Left colon (tissue), 2 donors: ENCODE results near the gene IRF2BPL. TPM values are rescaled to one million over a fixed set of nuclear protein-coding genes. Genes with fewer than 3 reads are reported as not detected.
A peak's percentile ranks its signal among the peaks of the same experiment; 100 is the strongest.

Source experiments
- ATAC-seq: fragments of 200-7000 bp; cut with Tn5 transposase; one replicate; pipeline ENCODE4 v1.9.1; 2020; ENCODE audit warnings: mild to moderate bottlenecking, moderate library complexity
- DNase-seq, 2 donors: peaks; one replicate each; pipeline ENCODE4 v3.0.0-alpha.2; 2020
- intact Hi-C, 2 donors: fragments of 100-400 bp; cut with DNase I in 1 of 2; cut with micrococcal nuclease in 1 of 2; formaldehyde crosslinking; loops; one replicate each; pipeline versions ENCODE4 v1.11.2 to v1.14.0; 2022; cut with DNase I, micrococcal nuclease
- total RNA-seq, 2 donors: library from RNA; stranded (reverse); fragmentation: NEBNext Ultra II Directional; extraction: Animal tissue kit (Norgen Biotek cat#: 25700); gene quantifications; one replicate each; pipeline ENCODE4 v1.2.1, GENCODE V29; 2021
- donor health status: DM: no; HTN: no; CAD: no.
- donor health status: DM: yes; HTN: yes; CAD: no.

Gene IRF2BPL
- total RNA-seq, 2 donors from 2014 or later = 15.5 to 25.5 TPM

DNA sequence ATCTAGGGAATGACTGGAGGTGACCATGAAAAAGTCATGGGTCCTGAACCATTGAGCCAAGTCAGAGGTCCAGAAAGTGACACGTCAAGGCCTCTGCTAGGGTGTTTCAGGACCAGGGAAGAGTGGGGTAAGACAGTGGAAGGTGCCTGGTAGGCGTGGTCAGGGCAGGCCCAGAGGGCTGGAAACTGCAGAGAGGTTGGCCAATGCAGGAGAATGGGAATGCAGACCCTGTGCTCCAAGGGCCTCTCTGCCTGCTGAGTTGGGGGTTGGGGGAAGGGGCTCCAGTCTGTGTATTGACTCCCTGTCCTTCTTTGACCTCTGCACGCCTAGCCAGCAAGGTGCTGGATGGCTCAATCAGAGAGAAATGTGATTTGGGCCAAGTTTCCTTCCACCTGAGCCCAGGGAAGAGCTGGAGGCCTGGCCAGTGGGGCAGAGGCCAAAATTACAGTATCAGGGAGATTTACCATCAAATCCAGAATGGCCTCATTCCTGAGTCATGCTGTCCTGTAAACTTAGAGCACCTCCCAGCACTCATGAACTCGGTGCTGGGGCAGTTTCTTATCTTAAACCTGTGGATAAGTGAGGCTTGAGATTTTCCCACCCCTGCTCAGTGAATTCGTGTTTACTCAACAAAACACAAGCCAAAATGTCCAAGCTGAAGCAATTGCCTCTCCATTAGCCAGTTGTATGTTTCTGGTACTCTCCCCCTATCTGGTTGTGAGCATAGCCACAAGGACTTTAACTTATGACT lies 24.4 kb downstream of the IRF2BPL start:
- DNase-seq (no peak), ATAC-seq (peak; percentile 8)
- intact Hi-C loops = no loop called here

DNA sequence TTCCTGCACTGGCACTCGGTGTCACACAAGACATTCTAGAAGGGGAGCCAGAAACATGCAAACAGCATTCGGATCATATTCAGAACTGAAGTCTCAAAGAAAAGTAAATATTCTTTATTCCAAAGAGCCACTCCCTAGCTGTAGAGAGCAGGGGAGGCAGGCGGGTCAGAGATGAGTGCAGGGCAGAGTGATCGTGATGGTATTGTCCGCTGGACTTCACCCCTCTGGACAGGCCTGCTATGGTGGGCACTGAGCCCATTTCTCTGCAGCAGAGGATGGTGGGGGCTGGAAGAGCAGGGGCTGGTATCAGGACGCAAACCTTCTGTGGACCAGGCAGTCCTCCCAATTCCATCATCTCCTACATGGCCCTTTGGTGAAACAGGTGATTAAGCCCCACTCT lies 25.6 kb downstream of the IRF2BPL start:
- intact Hi-C loops = no loop called here
- DNase-seq (no peak), ATAC-seq (peak; percentile 32)

DNA sequence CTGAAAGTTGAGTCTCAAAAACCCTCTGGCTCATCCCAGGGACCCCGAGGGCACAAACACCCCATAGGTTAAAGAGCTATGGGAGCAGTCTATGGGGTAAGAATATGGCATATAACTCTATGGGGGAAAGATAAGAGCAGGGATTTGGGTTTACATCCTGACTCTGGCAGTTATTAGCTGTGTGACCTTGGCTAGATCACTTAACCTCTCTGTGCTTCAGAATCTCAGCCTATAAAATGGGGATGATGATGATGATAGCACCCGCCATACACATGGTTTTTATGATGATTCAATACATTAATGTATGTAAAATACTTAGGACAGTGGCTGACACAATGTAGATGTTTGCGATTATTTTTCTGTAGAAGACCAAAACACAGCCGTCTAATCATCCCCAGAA lies 26.2 kb downstream of the IRF2BPL start:
- DNase-seq (no peak), ATAC-seq (no peak)
- intact Hi-C loops = no loop called here

DNA sequence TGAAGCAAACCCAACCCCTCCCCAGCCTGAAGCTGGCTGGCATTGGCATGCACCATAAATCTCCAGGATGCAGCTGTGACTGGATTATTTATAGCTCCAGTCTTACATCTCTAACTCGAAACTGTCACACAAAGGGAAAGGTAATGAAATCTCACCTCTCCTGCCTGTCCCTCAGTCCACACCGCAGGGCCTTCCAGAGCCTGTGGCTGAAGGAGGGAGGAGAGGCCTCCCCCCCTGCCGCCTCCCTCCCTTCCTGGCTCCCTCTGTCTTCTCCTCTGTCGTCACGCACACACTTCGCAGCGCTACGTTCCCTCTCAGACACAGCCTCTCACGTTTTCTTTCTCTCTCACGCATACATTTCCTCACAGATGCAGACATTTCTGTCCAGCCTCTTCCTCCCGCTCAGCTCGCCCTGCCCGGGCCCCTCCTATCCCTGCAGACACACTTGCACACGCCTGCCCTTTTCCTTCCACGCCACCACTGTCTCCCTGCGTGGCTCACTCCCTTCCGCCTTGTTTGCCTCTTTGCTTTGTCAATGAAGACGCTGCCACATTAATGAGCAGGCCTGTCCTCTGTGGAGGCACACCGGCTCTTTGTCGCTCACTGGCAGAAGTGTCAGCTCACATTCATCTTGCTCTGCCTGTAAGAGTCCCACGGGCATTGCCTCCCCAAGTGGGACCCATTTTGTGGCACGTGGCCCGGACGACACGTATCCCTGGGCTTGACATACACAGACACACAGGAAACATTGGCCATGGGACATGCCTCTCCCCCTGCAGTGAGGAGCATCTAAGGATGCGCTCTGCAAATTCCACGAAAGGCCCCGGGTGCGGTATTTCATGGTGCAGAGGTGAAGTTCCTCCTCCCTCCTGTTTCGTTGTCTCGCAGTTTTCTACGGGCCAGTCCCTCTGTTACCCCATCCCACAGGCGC lies 27.9 kb downstream of the IRF2BPL start:
- DNase-seq = no peak
- intact Hi-C loops = no loop called here
- ATAC-seq = peak; percentile 31

DNA sequence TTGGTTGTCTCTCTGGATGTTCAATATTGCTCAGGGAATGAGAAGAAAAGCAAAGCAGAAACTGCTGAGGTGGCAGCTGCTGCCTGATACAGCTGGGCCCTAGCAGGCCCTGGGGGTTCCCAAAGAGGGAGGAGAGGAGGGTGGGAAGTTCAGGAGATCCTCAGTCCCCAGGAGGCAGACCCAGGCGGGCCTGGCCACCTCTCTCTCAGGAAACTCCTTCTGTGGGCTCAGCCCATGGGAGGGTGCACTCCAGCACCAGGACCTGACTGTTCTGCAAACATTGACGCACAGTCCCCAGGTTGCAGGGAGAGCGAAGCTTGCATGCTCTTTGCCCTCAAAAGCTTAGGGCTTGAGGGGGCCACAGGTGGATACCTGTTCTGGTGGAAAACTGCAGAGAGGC lies 29.6 kb downstream of the IRF2BPL start:
- DNase-seq (no peak), ATAC-seq (peak; percentile 58)
- intact Hi-C loops = no loop called here

DNA sequence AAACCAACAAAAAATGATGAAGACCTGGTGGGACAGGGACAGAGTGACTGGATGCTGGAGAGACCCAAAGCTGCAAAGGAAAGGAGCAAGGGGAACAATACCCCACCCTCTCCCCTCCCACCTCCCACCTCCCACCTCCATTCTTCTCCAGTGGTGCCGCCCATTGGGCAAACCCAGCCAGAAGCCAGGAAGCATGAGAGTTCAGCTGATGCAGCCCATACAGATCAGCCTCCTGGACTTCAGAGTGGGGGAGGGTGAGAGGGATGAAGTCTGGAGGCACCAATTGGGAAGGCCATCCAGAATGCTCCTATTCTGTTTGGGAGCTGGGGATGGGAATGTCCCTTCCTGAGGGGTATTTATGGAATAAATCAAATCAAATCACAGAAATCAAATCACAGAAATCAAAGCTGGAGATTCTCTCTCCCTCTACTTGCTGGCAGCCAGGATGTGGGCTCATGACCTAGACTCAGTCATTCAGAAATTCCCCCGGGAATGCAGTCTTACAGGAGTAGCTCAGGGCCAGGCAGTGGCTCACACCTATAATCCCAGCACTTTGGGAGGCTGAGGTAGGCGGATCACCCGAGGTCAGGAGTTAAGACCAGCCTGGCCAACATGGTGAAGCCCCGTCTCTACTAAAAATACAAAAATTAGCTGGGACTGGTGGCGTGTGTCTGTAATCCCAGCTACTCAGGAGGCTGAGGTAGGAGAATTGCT lies 31.1 kb downstream of the IRF2BPL start:
- ATAC-seq = no peak
- intact Hi-C loops = no loop called here
- no peak for DNase-seq

DNA sequence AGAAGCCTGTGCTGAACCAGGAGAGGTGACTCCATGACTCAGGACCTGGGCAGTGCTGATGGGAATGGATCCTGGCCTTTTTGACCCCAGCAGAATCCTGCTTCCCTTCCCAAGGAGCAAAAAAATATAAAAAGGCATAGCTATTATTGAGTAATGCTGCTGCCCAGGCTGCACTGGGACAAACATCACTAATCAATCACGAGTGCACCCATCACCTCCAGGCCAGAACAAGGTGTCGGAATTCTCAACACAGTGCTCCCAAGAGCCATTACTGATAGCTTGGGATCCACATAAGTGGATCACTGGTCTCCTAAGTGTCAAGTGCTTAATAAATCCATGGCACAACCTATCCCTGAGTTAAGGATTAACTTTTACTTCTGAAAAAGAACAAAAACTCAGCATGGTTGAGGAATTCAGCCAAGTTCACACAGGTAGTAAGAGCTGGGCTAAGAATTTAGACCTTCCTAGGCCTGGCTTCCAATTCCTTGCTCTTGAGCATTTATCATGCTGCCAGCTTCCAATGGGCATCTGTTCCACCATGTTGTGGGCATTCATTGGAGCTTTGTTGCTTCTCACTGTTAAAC lies 31.9 kb downstream of the IRF2BPL start:
- intact Hi-C loops = no loop called here
- DNase-seq = no peak
- ATAC-seq = no peak

DNA sequence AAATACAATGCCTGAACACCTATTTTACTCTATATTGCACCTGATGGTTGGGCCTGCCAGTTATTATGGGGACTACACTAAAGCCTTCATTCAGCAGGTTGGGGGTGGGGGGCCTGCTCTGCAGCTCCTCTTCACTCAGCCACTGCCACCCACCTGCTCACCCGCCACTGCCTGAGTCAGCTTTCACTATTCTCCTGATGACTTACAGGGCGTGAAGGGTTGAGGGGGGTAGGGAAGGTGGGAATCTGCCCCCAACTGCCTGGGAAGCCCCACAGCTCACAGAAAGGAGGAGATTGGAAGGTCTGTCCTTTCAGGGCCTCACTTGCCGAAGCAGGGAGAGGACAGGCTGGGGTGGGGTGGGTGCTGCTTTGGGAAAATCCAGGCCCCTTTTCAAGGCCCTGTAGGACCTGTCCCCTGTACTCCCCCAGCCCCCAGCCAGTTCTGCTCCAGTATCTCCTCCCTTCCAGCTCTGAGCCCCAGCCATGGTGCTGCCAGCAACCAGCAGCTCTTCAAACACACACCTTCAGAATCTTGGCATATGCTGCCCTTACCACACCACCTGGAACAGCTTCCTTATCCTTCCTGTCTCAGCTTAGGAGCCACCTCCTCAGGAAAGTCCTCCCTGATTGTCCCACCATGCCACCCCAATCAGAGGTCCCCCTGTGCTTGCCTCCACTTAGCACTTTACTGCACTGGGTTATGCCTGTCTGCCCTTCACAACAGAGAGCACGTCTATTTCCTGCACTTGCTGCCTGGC lies 33.1 kb downstream of the IRF2BPL start:
- no peak for DNase-seq
- intact Hi-C loops = no loop called here
- ATAC-seq = peak; percentile 43

DNA sequence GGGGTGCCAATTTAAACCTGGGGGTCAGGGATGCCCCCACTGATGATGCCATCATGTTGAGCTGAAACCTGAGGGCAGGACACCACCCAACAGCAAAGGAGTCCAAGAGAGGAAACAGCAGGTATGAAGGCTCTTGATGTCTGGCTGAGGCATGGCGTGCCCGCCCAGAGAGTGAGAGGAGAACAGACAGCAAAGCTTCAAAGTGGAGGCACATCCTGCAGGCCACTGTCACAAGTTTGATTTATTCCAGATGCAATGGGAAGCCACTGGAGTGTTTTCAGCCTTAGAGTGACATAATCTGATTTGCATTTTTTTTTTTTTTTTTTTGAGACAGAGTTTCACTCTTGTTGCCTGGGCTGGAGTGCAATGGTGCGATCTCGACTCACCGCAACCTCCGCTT lies 34.8 kb downstream of the IRF2BPL start:
- ATAC-seq = no peak
- intact Hi-C loops = no loop called here
- DNase-seq = no peak

DNA sequence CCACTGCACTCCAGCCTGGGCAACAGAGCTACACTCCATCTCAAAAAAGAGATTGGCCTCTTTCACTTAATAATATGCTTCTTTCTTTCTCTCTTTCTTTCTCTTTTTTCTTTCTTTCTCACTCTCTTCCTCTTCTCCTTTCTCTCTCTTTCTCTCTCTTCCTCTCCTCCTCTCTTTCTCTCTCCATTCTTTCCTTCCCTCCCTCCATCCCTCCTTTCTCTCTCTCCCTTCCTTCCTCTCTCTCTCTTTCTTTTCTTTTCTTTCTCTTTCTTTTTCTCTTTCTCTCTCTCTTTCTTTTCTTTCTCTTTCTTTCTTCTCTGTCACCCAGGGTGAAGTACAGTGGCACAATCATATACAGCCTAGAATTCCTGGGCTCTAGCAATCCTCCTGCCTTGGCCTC lies 38.4 kb downstream of the IRF2BPL start:
- no peak for DNase-seq
- ATAC-seq = no peak

DNA sequence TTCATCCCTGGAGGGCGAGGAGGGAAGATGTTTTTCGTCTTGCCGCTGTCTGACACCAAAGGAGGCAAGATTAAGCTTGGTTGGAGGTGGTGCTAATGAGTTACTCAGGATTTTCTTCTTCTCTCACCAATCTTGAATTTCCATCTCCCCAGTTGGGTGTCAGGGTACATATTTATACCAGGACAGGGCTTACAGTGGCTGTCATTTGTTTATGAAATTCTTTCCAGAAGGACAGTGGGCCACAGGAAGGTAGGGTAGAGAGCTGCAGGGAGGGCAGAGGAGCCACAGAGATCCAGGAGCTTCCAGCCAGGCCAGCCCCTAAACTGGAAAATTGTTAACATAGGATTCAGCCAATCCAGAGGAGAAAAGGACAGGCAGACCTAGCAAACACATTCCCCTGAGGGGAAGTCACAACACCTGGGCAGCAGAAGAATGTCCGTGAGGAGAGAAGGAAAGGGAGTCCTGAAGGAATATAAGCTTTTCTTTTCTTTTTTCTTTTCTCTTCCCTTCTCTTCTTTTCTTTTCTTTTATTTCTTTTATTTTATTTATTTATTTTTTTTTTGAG lies 40.5 kb downstream of the IRF2BPL start:
- no peak for ATAC-seq
- no peak for DNase-seq
- intact Hi-C loops = no loop called here

More for the DNA sequence above, 38.4 kb downstream of the IRF2BPL start:
- intact Hi-C loops = no loop called here

DNA sequence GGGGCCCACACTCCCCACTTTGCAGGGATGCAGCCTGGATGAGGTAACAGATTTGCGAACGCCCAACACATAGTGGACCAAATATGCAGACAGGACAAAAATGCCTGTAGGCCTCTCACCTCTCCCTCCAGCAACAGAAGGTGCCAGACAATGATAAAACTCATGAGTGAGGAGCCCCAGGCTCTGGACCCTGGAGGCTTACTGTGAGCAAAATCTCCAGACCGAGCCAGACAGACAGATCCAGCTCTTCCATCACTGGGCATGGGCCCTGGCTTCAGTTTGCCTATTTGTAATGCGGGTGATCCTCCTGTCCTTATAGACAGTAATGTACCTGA lies 42.3 kb downstream of the IRF2BPL start:
- no peak for DNase-seq
- no peak for ATAC-seq
- intact Hi-C loops = no loop called here

DNA sequence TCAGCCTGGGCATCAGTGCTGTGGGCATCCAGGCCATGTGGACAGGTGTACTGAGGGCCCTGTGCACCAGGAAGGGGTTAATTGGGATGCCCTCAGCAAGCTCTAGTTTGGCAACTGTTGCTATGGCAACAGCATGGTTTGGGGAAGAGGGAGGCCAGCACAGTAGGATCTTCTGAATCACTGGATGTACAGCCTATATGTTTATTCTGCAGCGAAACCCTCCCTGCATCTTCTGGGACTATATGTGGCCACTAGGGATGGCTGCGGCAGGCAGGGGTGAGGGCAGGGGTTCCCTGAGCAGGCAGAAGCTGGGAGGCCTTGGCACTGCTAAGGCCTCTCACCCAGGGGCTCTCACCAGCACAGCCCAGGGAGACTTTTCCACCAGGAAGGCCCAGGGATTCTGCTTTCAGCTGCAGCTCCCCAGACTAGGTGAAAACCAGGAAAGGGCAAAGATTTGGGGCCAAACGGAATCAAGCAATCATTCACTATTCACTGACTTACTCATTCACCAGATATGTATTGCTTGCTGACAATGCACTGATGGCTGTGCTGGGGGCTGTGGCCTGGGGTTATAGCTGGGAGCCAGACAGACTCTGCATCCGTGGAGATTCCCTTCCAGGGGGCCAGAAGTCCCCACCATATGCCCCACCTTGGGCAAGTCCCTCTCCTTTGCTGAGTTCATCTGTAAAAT lies 42.8 kb downstream of the IRF2BPL start:
- no peak for DNase-seq
- intact Hi-C loops = no loop called here
- no peak for ATAC-seq

DNA sequence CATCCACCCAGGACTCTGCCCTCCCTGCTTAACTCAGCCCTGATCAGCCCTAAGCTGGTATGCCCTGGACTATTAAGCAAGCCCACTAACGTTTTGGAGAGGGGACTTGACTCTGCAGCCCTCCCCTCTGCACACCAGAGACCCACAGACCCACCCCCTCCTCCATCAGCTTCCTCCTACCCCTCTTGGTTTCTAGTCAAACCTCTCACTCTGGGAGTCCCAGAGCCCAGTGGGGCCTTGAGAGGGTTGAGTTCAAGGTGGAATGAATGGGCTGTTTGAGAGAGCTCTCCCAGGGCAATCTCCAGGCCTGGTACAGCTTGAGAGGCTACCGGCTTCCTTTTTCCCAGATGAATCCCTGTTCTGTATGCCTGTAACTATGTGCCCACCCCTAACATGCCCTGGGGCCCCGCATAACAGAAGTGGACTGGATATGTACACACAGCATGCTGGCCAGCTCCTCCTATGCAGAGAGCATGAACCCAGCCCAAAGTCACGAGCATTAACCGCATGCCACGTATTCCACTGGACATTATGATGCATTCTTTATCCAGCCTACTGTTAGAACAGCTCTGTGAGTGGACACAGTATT lies 43.6 kb downstream of the IRF2BPL start:
- intact Hi-C loops = no loop called here
- no peak for ATAC-seq
- DNase-seq = no peak

DNA sequence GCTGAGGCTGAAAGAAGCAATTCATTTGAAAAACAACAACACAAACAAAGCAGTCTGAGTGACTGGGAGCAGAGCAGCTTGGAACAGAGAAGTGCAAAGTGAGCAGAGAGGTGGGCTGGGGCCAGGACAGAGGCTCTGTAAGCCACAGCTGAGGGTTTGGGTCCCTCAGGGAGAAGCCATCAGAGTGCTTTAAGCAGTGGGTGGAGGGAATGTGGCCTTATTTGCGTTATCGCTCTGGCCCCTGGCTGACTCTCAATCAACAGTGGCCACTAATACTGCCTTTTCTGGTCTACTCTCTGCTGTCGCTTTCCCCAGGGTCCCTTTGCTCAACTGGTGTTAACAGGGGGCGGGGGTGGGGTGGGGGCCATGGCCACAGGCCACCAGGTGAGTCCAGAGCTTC lies 44.2 kb downstream of the IRF2BPL start:
- intact Hi-C loops = no loop called here
- no peak for ATAC-seq
- no peak for DNase-seq

DNA sequence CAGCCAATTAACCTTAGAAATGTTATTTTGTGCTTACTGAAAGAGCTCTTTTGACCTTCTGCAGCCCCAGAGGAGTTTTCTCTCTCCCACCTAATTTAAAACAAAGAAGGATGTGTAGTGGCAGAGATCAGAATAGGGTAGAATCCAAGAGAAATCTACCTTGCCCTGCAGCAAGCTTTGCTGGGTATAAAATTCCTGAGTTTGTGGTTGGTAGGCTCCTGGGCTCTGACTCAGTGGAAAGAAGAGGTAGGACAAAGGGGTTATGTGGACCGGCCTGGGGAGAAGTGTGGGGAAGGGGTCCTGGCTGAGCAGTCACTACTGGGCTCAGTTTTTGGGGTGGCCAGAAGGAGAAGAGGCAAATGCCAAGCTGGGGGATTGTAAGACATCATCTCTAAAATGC lies 46.8 kb downstream of the IRF2BPL start:
- ATAC-seq = no peak
- intact Hi-C loops = no loop called here
- DNase-seq = no peak
